NB4 (cell line): ENCODE data around the gene SLC13A1.
"Not testable (repeated sequence)": the region's sequence is repeated elsewhere in the genome, so short reads cannot be mapped to it uniquely, and the experiment has no call there.

Experiments
- MAX ChIP-seq: IDR thresholded peaks from 2 replicates; pipeline ENCODE4 v1.6.1; 2011; ENCODE audit warnings: low read depth, low read length
- MYC ChIP-seq: IDR thresholded peaks from 2 replicates; pipeline ENCODE4 v1.6.1; 2011; ENCODE audit warnings: low read depth, low read length
- POLR2A ChIP-seq: IDR thresholded peaks from 2 replicates; pipeline ENCODE4 v1.6.1; 2011; ENCODE audit warnings: mild to moderate bottlenecking; ENCODE audit not compliant: insufficient read length; ENCODE audit errors: extremely low read depth
- TF ChIP-seq, protein P1 (sequence below): IDR thresholded peaks from one replicate; pipeline ENCODE4 v1.5.1; 2012; ENCODE audit warnings: low read depth, low read length

DNA sequence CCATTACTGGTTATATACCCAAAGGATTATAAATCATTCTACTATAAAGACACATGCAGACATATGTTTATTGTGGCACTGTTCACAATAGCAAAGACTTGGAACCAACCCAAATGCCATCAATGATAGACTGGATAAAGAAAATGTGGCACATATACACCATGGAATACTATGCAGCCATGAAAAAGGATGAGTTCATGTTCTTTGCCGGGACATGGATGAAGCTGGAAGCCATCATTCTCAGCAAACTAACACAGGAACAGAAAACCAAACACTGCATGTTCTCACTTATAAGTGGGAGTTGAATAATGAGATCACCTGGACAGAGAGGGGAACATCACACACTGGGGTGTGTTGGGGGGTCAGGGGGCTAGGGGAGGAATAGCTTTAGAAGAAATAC lies 112.9 kb downstream of the SLC13A1 start:
- TF ChIP-seq, protein P1, sequence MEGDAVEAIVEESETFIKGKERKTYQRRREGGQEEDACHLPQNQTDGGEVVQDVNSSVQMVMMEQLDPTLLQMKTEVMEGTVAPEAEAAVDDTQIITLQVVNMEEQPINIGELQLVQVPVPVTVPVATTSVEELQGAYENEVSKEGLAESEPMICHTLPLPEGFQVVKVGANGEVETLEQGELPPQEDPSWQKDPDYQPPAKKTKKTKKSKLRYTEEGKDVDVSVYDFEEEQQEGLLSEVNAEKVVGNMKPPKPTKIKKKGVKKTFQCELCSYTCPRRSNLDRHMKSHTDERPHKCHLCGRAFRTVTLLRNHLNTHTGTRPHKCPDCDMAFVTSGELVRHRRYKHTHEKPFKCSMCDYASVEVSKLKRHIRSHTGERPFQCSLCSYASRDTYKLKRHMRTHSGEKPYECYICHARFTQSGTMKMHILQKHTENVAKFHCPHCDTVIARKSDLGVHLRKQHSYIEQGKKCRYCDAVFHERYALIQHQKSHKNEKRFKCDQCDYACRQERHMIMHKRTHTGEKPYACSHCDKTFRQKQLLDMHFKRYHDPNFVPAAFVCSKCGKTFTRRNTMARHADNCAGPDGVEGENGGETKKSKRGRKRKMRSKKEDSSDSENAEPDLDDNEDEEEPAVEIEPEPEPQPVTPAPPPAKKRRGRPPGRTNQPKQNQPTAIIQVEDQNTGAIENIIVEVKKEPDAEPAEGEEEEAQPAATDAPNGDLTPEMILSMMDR, result not testable (repeated sequence)
- TF ChIP-seq POLR2A, MAX, MYC: not testable (repeated sequence)
